D721Med (cell line): ENCODE results near the gene APBB1IP.

ENCODE experiments used
- DNase-seq: peaks from one replicate; pipeline ENCODE4 v3.0.0; 2011; ENCODE audit warnings: low spot score; ENCODE audit not compliant: insufficient read length
- FAIRE-seq: peaks from 2 replicates; lab custom pipeline; 2011; peaks lifted over from hg19 to GRCh38; lab: Jason Lieb, UNC
- CTCF ChIP-seq: IDR thresholded peaks from 2 replicates; pipeline ENCODE4 v1.5.1; 2012; ENCODE audit warnings: mild to moderate bottlenecking, control low read depth; ENCODE audit not compliant: insufficient read depth; ENCODE audit errors: missing control alignments

The APBB1IP gene

GRCh38 chr10:26612151-26612915, 174.2 kb downstream of the APBB1IP start:
- FAIRE-seq (no peak), DNase-seq (no peak)
- TF ChIP-seq CTCF = no peak
